ENCODE measurements around the gene DACT2. TPM values are rescaled to one million over a fixed set of nuclear protein-coding genes. Genes with fewer than 3 reads are reported as not detected.
A peak's percentile ranks its signal among the peaks of the same experiment; 100 is the strongest.

DACT2 gene
- total and polyA plus RNA-seq, 9 of the 15 experiments (the other 6 are each of a cell fraction or from before 2014, with no cell fraction given), result not detected

DNA sequence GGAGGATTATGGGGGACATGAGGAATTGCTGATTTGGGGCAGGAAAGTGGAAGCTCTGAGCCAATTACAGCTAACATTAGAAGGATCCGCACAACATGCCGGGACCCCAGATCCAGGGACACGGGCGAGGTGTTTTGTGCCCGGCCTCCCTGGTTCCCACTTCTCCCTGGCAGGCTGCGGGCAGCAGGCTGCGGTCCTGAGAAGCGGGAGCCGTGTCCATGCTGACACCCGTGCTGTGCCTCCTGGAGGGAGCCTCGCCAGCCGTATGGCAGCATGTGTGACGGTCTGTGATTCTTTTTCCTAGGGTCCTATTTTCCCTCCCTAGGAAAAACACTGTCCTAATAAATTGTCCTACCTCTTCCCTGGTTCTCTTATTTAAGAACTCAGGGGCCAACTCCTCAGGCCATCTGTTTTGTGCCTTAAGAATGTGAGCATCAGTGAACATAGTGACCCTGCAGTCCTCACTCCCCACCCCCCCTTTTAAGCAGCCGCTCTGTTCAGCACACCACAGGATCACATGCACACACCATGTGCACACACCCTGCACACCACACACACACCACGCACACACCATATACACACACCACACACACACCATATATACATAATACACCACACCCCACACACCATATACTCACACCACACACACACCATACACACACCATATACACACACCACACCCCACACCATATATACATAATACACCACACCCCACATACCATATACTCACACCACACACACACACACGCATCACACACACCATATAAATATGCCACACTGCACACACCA, 49.9 kb downstream of the DACT2 start:
- ATAC-seq (no peak), FAIRE-seq (peak; percentile 62), DNase-seq (ENCODE audit: extremely low read depth in 1 of 4, low spot score in 3 of 4) (no peak)
- H3K9ac ChIP-seq (ENCODE audit: insufficient read depth in 1 of 2, low read depth in 2 of 2, low read length in 2 of 2), result no peak overlapping the region
- no peaks in the 10 kb centered on the region; the same call in 1 of the 2 replicates for H4K20me1 ChIP-seq (replicated peaks; ENCODE audit: control insufficient read depth, insufficient read depth, low read length)
- ChIA-PET CTCF (ENCODE audit: low intra/inter-chr PET ratio) (no interaction called here), POLR2A (no interaction called here)
- peaks cover 0 to 19% of the 10 kb centered on the region in 2 experiments; a peak in 4 of 5 replicates for H3K4me1 ChIP-seq (replicated peaks in 1 of 2; ENCODE audit: control insufficient read depth in 2 of 2, insufficient read depth in 2 of 2, low read length in 2 of 2)
- no peaks in the 10 kb centered on the region for H3K36me3 ChIP-seq (ENCODE audit: control insufficient read depth, insufficient read depth, low read length)
- in situ Hi-C loops (cut with MboI), result no loop called here
- H3K9me3 ChIP-seq (replicated peaks; ENCODE audit: control insufficient read depth, insufficient read depth, low read depth, low read length), result no peaks in the 10 kb centered on the region
- no peak overlapping the region for H2AFZ ChIP-seq (ENCODE audit: low read depth, low read length)
- H3K79me2 ChIP-seq (ENCODE audit: control insufficient read depth, insufficient read depth, low read length), result no peaks in the 10 kb centered on the region
- H3K27ac ChIP-seq (ENCODE audit: extremely low read depth, low read depth, low read length), result no peak overlapping the region
- no peak overlapping the region for H3K4me3 ChIP-seq
- WGBS (ENCODE audit: insufficient coverage, low coverage, missing lambda C conversion rate), result 5% methylated on average over 16 of the region's 16 CpGs
- H3K9me1 ChIP-seq (ENCODE audit: control insufficient read depth, insufficient read depth, low read length), result no peaks in the 10 kb centered on the region
- intact Hi-C loops (cut with micrococcal nuclease), result no loop called here
- BruUV-seq (replicated peaks), result no TSS peak
- no peak overlapping the region for H3K4me2 ChIP-seq (ENCODE audit: insufficient read depth, low read length)
- H3K27me3 ChIP-seq (ENCODE audit: control insufficient read depth in 2 of 2, insufficient read depth in 2 of 2, low read length in 2 of 2), result peaks cover 25 to 67% of the 10 kb centered on the region in 2 experiments
- TF ChIP-seq ZNF282 (CRISPR knock-in tag; IDR thresholded peaks at IDR 0.05), result no peak
- TF ChIP-seq RBM15 (IDR thresholded peaks at IDR 0.05; ENCODE audit: insufficient read depth, low read length), result no peak
- no peak for TF ChIP-seq EP300 (IDR thresholded peaks at IDR 0.05; ENCODE audit: low read length)
- TF ChIP-seq ARID2 (IDR thresholded peaks at IDR 0.05), result 0 out of 2 replicates have a peak, but pooled peaks have one; percentile 9
- TF ChIP-seq, protein P1, sequence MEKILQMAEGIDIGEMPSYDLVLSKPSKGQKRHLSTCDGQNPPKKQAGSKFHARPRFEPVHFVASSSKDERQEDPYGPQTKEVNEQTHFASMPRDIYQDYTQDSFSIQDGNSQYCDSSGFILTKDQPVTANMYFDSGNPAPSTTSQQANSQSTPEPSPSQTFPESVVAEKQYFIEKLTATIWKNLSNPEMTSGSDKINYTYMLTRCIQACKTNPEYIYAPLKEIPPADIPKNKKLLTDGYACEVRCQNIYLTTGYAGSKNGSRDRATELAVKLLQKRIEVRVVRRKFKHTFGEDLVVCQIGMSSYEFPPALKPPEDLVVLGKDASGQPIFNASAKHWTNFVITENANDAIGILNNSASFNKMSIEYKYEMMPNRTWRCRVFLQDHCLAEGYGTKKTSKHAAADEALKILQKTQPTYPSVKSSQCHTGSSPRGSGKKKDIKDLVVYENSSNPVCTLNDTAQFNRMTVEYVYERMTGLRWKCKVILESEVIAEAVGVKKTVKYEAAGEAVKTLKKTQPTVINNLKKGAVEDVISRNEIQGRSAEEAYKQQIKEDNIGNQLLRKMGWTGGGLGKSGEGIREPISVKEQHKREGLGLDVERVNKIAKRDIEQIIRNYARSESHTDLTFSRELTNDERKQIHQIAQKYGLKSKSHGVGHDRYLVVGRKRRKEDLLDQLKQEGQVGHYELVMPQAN (IDR thresholded peaks at IDR 0.05; ENCODE audit: borderline replicate concordance), result no peak
- TF ChIP-seq, protein P2, sequence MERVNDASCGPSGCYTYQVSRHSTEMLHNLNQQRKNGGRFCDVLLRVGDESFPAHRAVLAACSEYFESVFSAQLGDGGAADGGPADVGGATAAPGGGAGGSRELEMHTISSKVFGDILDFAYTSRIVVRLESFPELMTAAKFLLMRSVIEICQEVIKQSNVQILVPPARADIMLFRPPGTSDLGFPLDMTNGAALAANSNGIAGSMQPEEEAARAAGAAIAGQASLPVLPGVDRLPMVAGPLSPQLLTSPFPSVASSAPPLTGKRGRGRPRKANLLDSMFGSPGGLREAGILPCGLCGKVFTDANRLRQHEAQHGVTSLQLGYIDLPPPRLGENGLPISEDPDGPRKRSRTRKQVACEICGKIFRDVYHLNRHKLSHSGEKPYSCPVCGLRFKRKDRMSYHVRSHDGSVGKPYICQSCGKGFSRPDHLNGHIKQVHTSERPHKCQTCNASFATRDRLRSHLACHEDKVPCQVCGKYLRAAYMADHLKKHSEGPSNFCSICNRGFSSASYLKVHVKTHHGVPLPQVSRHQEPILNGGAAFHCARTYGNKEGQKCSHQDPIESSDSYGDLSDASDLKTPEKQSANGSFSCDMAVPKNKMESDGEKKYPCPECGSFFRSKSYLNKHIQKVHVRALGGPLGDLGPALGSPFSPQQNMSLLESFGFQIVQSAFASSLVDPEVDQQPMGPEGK (CRISPR knock-in tag; IDR thresholded peaks at IDR 0.05; ENCODE audit: borderline replicate concordance), result no peak
- TF ChIP-seq STAT5B (CRISPR knock-in tag; IDR thresholded peaks at IDR 0.05), result no peak
- TF ChIP-seq POLR2B (IDR thresholded peaks at IDR 0.05; ENCODE audit: low read depth, partially characterized antibody), result no peak
- TF ChIP-seq ZZZ3 (IDR thresholded peaks at IDR 0.05), result no peak
- peak in 1 of 2 experiments; percentile 71; a peak in 2 of 4 replicates for TF ChIP-seq KDM1A (IDR thresholded peaks at IDR 0.05)
